Measurements from ENCODE around the gene GRID1.

- TF ChIP-seq SMARCB1 (IDR thresholded peaks at IDR 0.05; ENCODE audit: insufficient read length, low read depth): no peak
- TF ChIP-seq ZNF398 (CRISPR knock-in tag; IDR thresholded peaks at IDR 0.05): no peak
- TF ChIP-seq TFAP4 (CRISPR knock-in tag; IDR thresholded peaks at IDR 0.05; ENCODE audit: borderline replicate concordance): no peak
- no peak for TF ChIP-seq HDAC6 (IDR thresholded peaks at IDR 0.05; ENCODE audit: low read depth, low read length)
- no peak for TF ChIP-seq ZNF830 (CRISPR knock-in tag; IDR thresholded peaks at IDR 0.05)
- TF ChIP-seq, protein P1, sequence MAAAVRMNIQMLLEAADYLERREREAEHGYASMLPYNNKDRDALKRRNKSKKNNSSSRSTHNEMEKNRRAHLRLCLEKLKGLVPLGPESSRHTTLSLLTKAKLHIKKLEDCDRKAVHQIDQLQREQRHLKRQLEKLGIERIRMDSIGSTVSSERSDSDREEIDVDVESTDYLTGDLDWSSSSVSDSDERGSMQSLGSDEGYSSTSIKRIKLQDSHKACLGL (CRISPR knock-in tag; IDR thresholded peaks at IDR 0.05; ENCODE audit: borderline replicate concordance, poor library complexity, severe bottlenecking): no peak
- TF ChIP-seq, protein P2, sequence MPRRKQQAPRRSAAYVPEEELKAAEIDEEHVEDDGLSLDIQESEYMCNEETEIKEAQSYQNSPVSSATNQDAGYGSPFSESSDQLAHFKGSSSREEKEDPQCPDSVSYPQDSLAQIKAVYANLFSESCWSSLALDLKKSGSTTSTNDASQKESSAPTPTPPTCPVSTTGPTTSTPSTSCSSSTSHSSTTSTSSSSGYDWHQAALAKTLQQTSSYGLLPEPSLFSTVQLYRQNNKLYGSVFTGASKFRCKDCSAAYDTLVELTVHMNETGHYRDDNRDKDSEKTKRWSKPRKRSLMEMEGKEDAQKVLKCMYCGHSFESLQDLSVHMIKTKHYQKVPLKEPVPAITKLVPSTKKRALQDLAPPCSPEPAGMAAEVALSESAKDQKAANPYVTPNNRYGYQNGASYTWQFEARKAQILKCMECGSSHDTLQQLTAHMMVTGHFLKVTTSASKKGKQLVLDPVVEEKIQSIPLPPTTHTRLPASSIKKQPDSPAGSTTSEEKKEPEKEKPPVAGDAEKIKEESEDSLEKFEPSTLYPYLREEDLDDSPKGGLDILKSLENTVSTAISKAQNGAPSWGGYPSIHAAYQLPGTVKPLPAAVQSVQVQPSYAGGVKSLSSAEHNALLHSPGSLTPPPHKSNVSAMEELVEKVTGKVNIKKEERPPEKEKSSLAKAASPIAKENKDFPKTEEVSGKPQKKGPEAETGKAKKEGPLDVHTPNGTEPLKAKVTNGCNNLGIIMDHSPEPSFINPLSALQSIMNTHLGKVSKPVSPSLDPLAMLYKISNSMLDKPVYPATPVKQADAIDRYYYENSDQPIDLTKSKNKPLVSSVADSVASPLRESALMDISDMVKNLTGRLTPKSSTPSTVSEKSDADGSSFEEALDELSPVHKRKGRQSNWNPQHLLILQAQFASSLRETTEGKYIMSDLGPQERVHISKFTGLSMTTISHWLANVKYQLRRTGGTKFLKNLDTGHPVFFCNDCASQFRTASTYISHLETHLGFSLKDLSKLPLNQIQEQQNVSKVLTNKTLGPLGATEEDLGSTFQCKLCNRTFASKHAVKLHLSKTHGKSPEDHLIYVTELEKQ (CRISPR knock-in tag; IDR thresholded peaks at IDR 0.05): no peak
These were observed 24.7 kb upstream of the GRID1 start for GRCh38 chr10:86391236-86391840.
